Glutamatergic neuron (in vitro differentiated cells): ENCODE measurements around the gene SEC14L2. TPM values are rescaled to one million over a fixed set of nuclear protein-coding genes. Genes with fewer than 3 reads are reported as not detected.

Experiments
- DNase-seq: peaks from one replicate; pipeline ENCODE4 v3.0.0; 2022
- H3K27ac Mint-ChIP-seq: one replicate; pipeline ENCODE4 v1.8.0; 2020; ENCODE audit warnings: mild to moderate bottlenecking, mixed read lengths, inconsistent platforms; ENCODE audit not compliant: unreplicated experiment
- H3K27me3 Mint-ChIP-seq: one replicate; pipeline ENCODE4 v1.8.0; 2020; ENCODE audit warnings: mild to moderate bottlenecking, moderate library complexity, mixed read lengths, inconsistent platforms; ENCODE audit not compliant: unreplicated experiment
- H3K36me3 Mint-ChIP-seq: one replicate; pipeline ENCODE4 v1.8.0; 2020; ENCODE audit warnings: mild to moderate bottlenecking, mixed read lengths, inconsistent platforms; ENCODE audit not compliant: unreplicated experiment
- H3K4me1 Mint-ChIP-seq: one replicate; pipeline ENCODE4 v1.8.0; 2020; ENCODE audit warnings: mild to moderate bottlenecking, low read depth, mixed read lengths, inconsistent platforms; ENCODE audit not compliant: unreplicated experiment
- H3K4me3 Mint-ChIP-seq: one replicate; pipeline ENCODE4 v1.8.0; 2020; ENCODE audit warnings: mild to moderate bottlenecking, mixed read lengths, inconsistent platforms; ENCODE audit not compliant: unreplicated experiment
- H3K9me3 Mint-ChIP-seq: one replicate; pipeline ENCODE4 v1.8.0; 2020; ENCODE audit warnings: mild to moderate bottlenecking, moderate library complexity, mixed read lengths, inconsistent platforms; ENCODE audit not compliant: unreplicated experiment
- CTCF ChIP-seq: fragments of 200-600 bp; sonication (generic); IDR thresholded peaks from one replicate; pipeline ENCODE4 v1.5.0; 2021; ENCODE audit not compliant: partially characterized antibody, unreplicated experiment
- total RNA-seq: library from RNA; stranded (reverse); fragmentation: NEBNext Ultra II Directional; extraction: Animal tissue kit (Norgen Biotek cat#: 25700); gene quantifications from one replicate; pipeline ENCODE4 v1.2.1, GENCODE V29; 2021; ENCODE audit not compliant: unreplicated experiment

SEC14L2 gene
- total RNA-seq, 1 donor from 2014 or later = 0.76 TPM

- H3K9me3 Mint-ChIP-seq = peaks cover 5% of the 10 kb centered on the region
- H3K4me1 Mint-ChIP-seq = no peaks in the 10 kb centered on the region
- DNase-seq = no peak
- H3K36me3 Mint-ChIP-seq = peaks cover 4% of the 10 kb centered on the region
- H3K27ac Mint-ChIP-seq = no peak overlapping the region
- no peak overlapping the region for H3K4me3 Mint-ChIP-seq
- no peak for TF ChIP-seq CTCF
- peaks cover 2% of the 10 kb centered on the region for H3K27me3 Mint-ChIP-seq
These were observed 36.4 kb downstream of the SEC14L2 start for GRCh38 chr22:30433227-30433626.

- DNase-seq = no peak
- TF ChIP-seq CTCF = no peak
- H3K4me1 Mint-ChIP-seq = no peaks in the 10 kb centered on the region
- H3K27me3 Mint-ChIP-seq = peaks cover 2% of the 10 kb centered on the region
- peaks cover 5% of the 10 kb centered on the region for H3K9me3 Mint-ChIP-seq
- H3K27ac Mint-ChIP-seq = no peak overlapping the region
- peaks cover 4% of the 10 kb centered on the region for H3K36me3 Mint-ChIP-seq
- H3K4me3 Mint-ChIP-seq = no peak overlapping the region
These were observed 37.0 kb downstream of the SEC14L2 start for GRCh38 chr22:30433773-30434172.

GRCh38 chr22:30434843-30435242 lies 38.0 kb downstream of the SEC14L2 start:
- peaks cover 2% of the 10 kb centered on the region for H3K27me3 Mint-ChIP-seq
- no peak overlapping the region for H3K27ac Mint-ChIP-seq
- no peak overlapping the region for H3K4me3 Mint-ChIP-seq
- no peak for DNase-seq
- peaks cover 4% of the 10 kb centered on the region for H3K36me3 Mint-ChIP-seq
- peaks cover 5% of the 10 kb centered on the region for H3K9me3 Mint-ChIP-seq
- no peak for TF ChIP-seq CTCF
- H3K4me1 Mint-ChIP-seq = no peaks in the 10 kb centered on the region

- no peak for DNase-seq
- TF ChIP-seq CTCF = no peak
- peaks cover 4% of the 10 kb centered on the region for H3K36me3 Mint-ChIP-seq
- no peak overlapping the region for H3K27ac Mint-ChIP-seq
- peaks cover 3% of the 10 kb centered on the region for H3K4me1 Mint-ChIP-seq
- peaks cover 5% of the 10 kb centered on the region for H3K9me3 Mint-ChIP-seq
- no peak overlapping the region for H3K4me3 Mint-ChIP-seq
- H3K27me3 Mint-ChIP-seq = no peaks in the 10 kb centered on the region
These were observed 38.9 kb downstream of the SEC14L2 start for GRCh38 chr22:30435674-30436126.

GRCh38 chr22:30436196-30436595 lies 39.4 kb downstream of the SEC14L2 start:
- no peak for TF ChIP-seq CTCF

More at GRCh38 chr22:30436196-30436595, 39.4 kb downstream of the SEC14L2 start:
- no peak for DNase-seq
- Mint-ChIP-seq H3K9me3 (peaks cover 7% of the 10 kb centered on the region), H3K4me3 (no peak overlapping the region), H3K4me1 (peaks cover 7% of the 10 kb centered on the region), H3K36me3 (peaks cover 4% of the 10 kb centered on the region), H3K27ac (no peak overlapping the region), H3K27me3 (peaks cover 4% of the 10 kb centered on the region)
